T-helper 9 cell (primary cell): ENCODE data around the gene CCDC158.
"Not testable (repeated sequence)": the region's sequence is repeated elsewhere in the genome, so short reads cannot be mapped to it uniquely, and the experiment has no call there.

ENCODE experiments used
- DNase-seq: peaks from one replicate; pipeline ENCODE4 v3.0.0-alpha.2; 2020

CCDC158 gene

GRCh38 chr4:76429636-76430035 lies 8.7 kb upstream of the CCDC158 start:
- no peak for DNase-seq

- no peak for DNase-seq
Observed at GRCh38 chr4:76426272-76426671, 5.3 kb upstream of the CCDC158 start.

- not testable (repeated sequence) for DNase-seq
Observed at GRCh38 chr4:76423159-76423558, 2.2 kb upstream of the CCDC158 start.

- no peak for DNase-seq
Observed at GRCh38 chr4:76420188-76420761, 666 bp downstream of the CCDC158 start.

- no peak for DNase-seq
Observed at GRCh38 chr4:76410636-76411035, 10.3 kb downstream of the CCDC158 start.

- no peak for DNase-seq
Observed at GRCh38 chr4:76407440-76408119, 13.4 kb downstream of the CCDC158 start.

- no peak for DNase-seq
Observed at GRCh38 chr4:76406081-76406480, 14.9 kb downstream of the CCDC158 start.

- no peak for DNase-seq
Observed at GRCh38 chr4:76401654-76402053, 19.3 kb downstream of the CCDC158 start.

GRCh38 chr4:76388160-76388908 lies 32.6 kb downstream of the CCDC158 start:
- DNase-seq: no peak

- DNase-seq: no peak
Observed at GRCh38 chr4:76386566-76387305, 34.2 kb downstream of the CCDC158 start.

GRCh38 chr4:76385974-76386373 lies 35.0 kb downstream of the CCDC158 start:
- DNase-seq: no peak

GRCh38 chr4:76384052-76384451 lies 36.9 kb downstream of the CCDC158 start:
- DNase-seq: no peak

GRCh38 chr4:76383001-76383400 lies 37.9 kb downstream of the CCDC158 start:
- DNase-seq: no peak

- DNase-seq: no peak
Observed at GRCh38 chr4:76381986-76382385, 39.0 kb downstream of the CCDC158 start.

- no peak for DNase-seq
Observed at GRCh38 chr4:76380561-76380960, 40.4 kb downstream of the CCDC158 start.

GRCh38 chr4:76377911-76378310 lies 43.0 kb downstream of the CCDC158 start:
- DNase-seq: peak; percentile 38

GRCh38 chr4:76377481-76377901 lies 43.5 kb downstream of the CCDC158 start:
- no peak for DNase-seq

- no peak for DNase-seq
Observed at GRCh38 chr4:76376534-76376933, 44.4 kb downstream of the CCDC158 start.

- DNase-seq: no peak
Observed at GRCh38 chr4:76375703-76376102, 45.2 kb downstream of the CCDC158 start.

GRCh38 chr4:76374798-76375197 lies 46.1 kb downstream of the CCDC158 start:
- DNase-seq: no peak

- DNase-seq: no peak
Observed at GRCh38 chr4:76373919-76374552, 46.9 kb downstream of the CCDC158 start.

GRCh38 chr4:76366737-76367136 lies 54.2 kb downstream of the CCDC158 start:
- DNase-seq: no peak

- no peak for DNase-seq
Observed at GRCh38 chr4:76365636-76366035, 55.3 kb downstream of the CCDC158 start.
